H1 (cell line): ENCODE results near the gene U2SURP. TPM values are rescaled to one million over a fixed set of nuclear protein-coding genes. Genes with fewer than 3 reads are reported as not detected.

ENCODE experiments used
- CTCF ChIA-PET: fragments of 300-600 bp; sonication (Branson Sonifier 250); formaldehyde crosslinking; loops from one replicate; lab custom pipeline; 2021; ENCODE audit not compliant: partially characterized antibody; lab: Charles Lee
- POLR2A ChIA-PET: fragments of 300-600 bp; sonication (Branson Sonifier 250); formaldehyde crosslinking; loops from one replicate; lab custom pipeline; 2021; ENCODE audit warnings: inconsistent platforms; ENCODE audit not compliant: partially characterized antibody; lab: Charles Lee
- DNase-seq, 2 experiments: peaks; one replicate each; pipeline versions ENCODE4 v3.0.0 to v3.0.0-alpha.2; 2010 to 2022; ENCODE audit warnings: low spot score in 2 of 2, low read depth in 1 of 2, mixed read lengths in 1 of 2
- FAIRE-seq: peaks from 2 replicates; lab custom pipeline; 2011; peaks lifted over from hg19 to GRCh38; lab: Jason Lieb, UNC
- H2AFZ ChIP-seq: 2 replicates; pipeline ENCODE4 v1.8.1; 2012; ENCODE audit warnings: low read length, inconsistent platforms
- H2AK5ac ChIP-seq: 2 replicates; pipeline ENCODE4 v1.6.1; 2013; ENCODE audit warnings: low read depth, low read length
- H2BK120ac ChIP-seq: replicated peaks from 2 replicates; pipeline ENCODE3; 2013; ENCODE audit warnings: low read depth, low read length, inconsistent platforms
- H2BK12ac ChIP-seq: 2 replicates; pipeline ENCODE4 v1.6.1; 2013; ENCODE audit warnings: low read depth, low read length
- H2BK15ac ChIP-seq: 2 replicates; pipeline ENCODE4 v1.6.1; 2013; ENCODE audit warnings: low read length
- H2BK20ac ChIP-seq: 2 replicates; pipeline ENCODE4 v1.6.1; 2013; ENCODE audit warnings: low read length
- H2BK5ac ChIP-seq: 2 replicates; pipeline ENCODE4 v1.6.1; 2013; ENCODE audit warnings: low read depth, low read length
- H3K14ac ChIP-seq: 2 replicates; pipeline ENCODE4 v1.6.1; 2013; ENCODE audit warnings: inconsistent platforms; ENCODE audit not compliant: insufficient read length
- H3K18ac ChIP-seq: 2 replicates; pipeline ENCODE4 v1.6.1; 2013; ENCODE audit warnings: low read length; ENCODE audit errors: extremely low read depth
- H3K23ac ChIP-seq: 2 replicates; pipeline ENCODE4 v1.6.1; 2013; ENCODE audit warnings: inconsistent platforms; ENCODE audit not compliant: insufficient read length
- H3K23me2 ChIP-seq: 2 replicates; pipeline ENCODE4 v1.6.1; 2013; ENCODE audit warnings: low read depth, low read length
- H3K27ac ChIP-seq: 2 replicates; pipeline ENCODE4 v1.6.1; 2011; ENCODE audit warnings: low read depth, low read length, inconsistent platforms
- H3K27me3 ChIP-seq, 4 experiments: replicated peaks in 1 of 4; 1 replicate in 1 of 4; 2 replicates in 3 of 4; pipeline versions ENCODE4 v1.6.1 to v1.8.1; 2011 to 2013; ENCODE audit warnings: low read length in 3 of 4, mild to moderate bottlenecking in 3 of 4, inconsistent platforms in 2 of 4, mixed read lengths in 2 of 4, moderate library complexity in 1 of 4; ENCODE audit not compliant: control insufficient read depth in 3 of 4, insufficient read depth in 3 of 4; ENCODE audit errors: extremely low read depth in 1 of 4
- H3K36me3 ChIP-seq, 4 experiments: 2 replicates each; pipeline versions ENCODE4 v1.6.1 to v1.8.1; 2011 to 2013; ENCODE audit warnings: mild to moderate bottlenecking in 4 of 4, low read length in 3 of 4, moderate library complexity in 2 of 4, control low read depth in 1 of 4, inconsistent platforms in 1 of 4; ENCODE audit not compliant: insufficient read depth in 4 of 4, control insufficient read depth in 2 of 4
- H3K4ac ChIP-seq: replicated peaks from 2 replicates; pipeline ENCODE3; 2013; ENCODE audit warnings: low read length, low read depth, mixed read lengths, inconsistent platforms; ENCODE audit not compliant: insufficient read length
- H3K4me1 ChIP-seq, 4 experiments: replicated peaks in 1 of 4; 1 replicate in 1 of 4; 2 replicates in 3 of 4; pipeline versions ENCODE4 v1.6.1 to v1.8.1; 2011 to 2013; ENCODE audit warnings: low read length in 3 of 4, inconsistent platforms in 2 of 4, mixed read lengths in 1 of 4; ENCODE audit not compliant: insufficient read depth in 4 of 4, control insufficient read depth in 3 of 4
- H3K4me2 ChIP-seq, 2 experiments: 2 replicates each; pipeline versions ENCODE4 v1.6.1 to v1.8.1; 2011 to 2013; ENCODE audit warnings: low read depth in 2 of 2, low read length in 2 of 2, control low read depth in 1 of 2, inconsistent platforms in 1 of 2, mild to moderate bottlenecking in 1 of 2; ENCODE audit not compliant: insufficient read depth in 1 of 2
- H3K4me3 ChIP-seq, 4 experiments: fragments of 200-600, 300-600 bp in 1 of 4; sonication (generic), shearing (Covaris generic), sonication (Bioruptor Twin) in 1 of 4; 2 replicates each; pipeline versions ENCODE4 v1.5.1 to v1.8.1; 2011 to 2016; ENCODE audit warnings: low read length in 4 of 4, low read depth in 3 of 4, control low read depth in 2 of 4, inconsistent platforms in 2 of 4, mild to moderate bottlenecking in 2 of 4, mixed read lengths in 1 of 4, moderate library complexity in 1 of 4; ENCODE audit not compliant: insufficient read depth in 2 of 4; ENCODE audit errors: extremely low read depth in 1 of 4
- H3K56ac ChIP-seq: replicated peaks from 2 replicates; pipeline ENCODE3; 2013; ENCODE audit warnings: low read depth, mild to moderate bottlenecking, mixed read lengths, low read length, inconsistent platforms; ENCODE audit not compliant: insufficient read length
- H3K79me1 ChIP-seq: 2 replicates; pipeline ENCODE4 v1.6.1; 2013; ENCODE audit warnings: low read depth, low read length, control low read depth
- H3K79me2 ChIP-seq, 2 experiments: 2 replicates each; pipeline versions ENCODE4 v1.6.1 to v1.8.1; 2012 to 2013; ENCODE audit warnings: low read length in 2 of 2, mild to moderate bottlenecking in 2 of 2, inconsistent platforms in 1 of 2; ENCODE audit not compliant: insufficient read depth in 2 of 2, control insufficient read depth in 1 of 2
- H3K9ac ChIP-seq, 4 experiments: replicated peaks in 1 of 4; 1 replicate in 1 of 4; 2 replicates in 3 of 4; pipeline versions ENCODE4 v1.6.1 to v1.8.1; 2011 to 2013; ENCODE audit warnings: low read depth in 3 of 4, low read length in 3 of 4, control low read depth in 2 of 4, mild to moderate bottlenecking in 2 of 4, moderate library complexity in 2 of 4, inconsistent platforms in 1 of 4; ENCODE audit errors: extremely low read depth in 1 of 4
- H3K9me3 ChIP-seq, 2 experiments: 2 replicates each; pipeline versions ENCODE4 v1.6.1 to v1.8.1; 2012 to 2013; ENCODE audit warnings: mild to moderate bottlenecking in 2 of 2, moderate library complexity in 2 of 2, control low read depth in 1 of 2, inconsistent platforms in 1 of 2, low read depth in 1 of 2, low read length in 1 of 2, mixed read lengths in 1 of 2; ENCODE audit not compliant: insufficient read depth in 2 of 2
- H4K20me1 ChIP-seq, 2 experiments: replicated peaks in 1 of 2; 2 replicates each; pipeline versions ENCODE3 to v1.8.1; 2011 to 2013; ENCODE audit warnings: inconsistent platforms in 2 of 2, low read length in 2 of 2, mild to moderate bottlenecking in 1 of 2; ENCODE audit not compliant: insufficient read depth in 2 of 2, control insufficient read depth in 1 of 2
- H4K5ac ChIP-seq: 2 replicates; pipeline ENCODE4 v1.6.1; 2013; ENCODE audit warnings: low read length, low read depth, mixed read lengths, inconsistent platforms; ENCODE audit not compliant: insufficient read length
- H4K8ac ChIP-seq: 2 replicates; pipeline ENCODE4 v1.8.0; 2013; ENCODE audit warnings: mild to moderate bottlenecking, moderate library complexity, low read length, inconsistent platforms; ENCODE audit not compliant: insufficient read depth; ENCODE audit errors: extremely low read depth
- H4K91ac ChIP-seq: replicated peaks from 2 replicates; pipeline ENCODE3; 2013; ENCODE audit warnings: low read length, mixed read lengths, inconsistent platforms; ENCODE audit not compliant: insufficient read length
- CBX5 ChIP-seq: fragments of 300-800, 300-1000 bp; sonication (generic); IDR thresholded peaks from 2 replicates; pipeline ENCODE4 v1.7.1; 2016; ENCODE audit warnings: antibody characterized with exemption, low read length, low read depth
- EGR1 ChIP-seq: IDR thresholded peaks from 2 replicates; pipeline ENCODE4 v1.6.1; 2011; ENCODE audit warnings: low read depth, low read length, borderline replicate concordance
- EP300 ChIP-seq, 2 experiments: IDR thresholded peaks; 1 replicate in 1 of 2; 2 replicates in 1 of 2; pipeline ENCODE4 v1.6.1; 2011 to 2012; ENCODE audit warnings: low read depth in 2 of 2, low read length in 2 of 2, mild to moderate bottlenecking in 2 of 2, borderline replicate concordance in 1 of 2, inconsistent platforms in 1 of 2, moderate library complexity in 1 of 2
- EZH2 ChIP-seq: fragments of 200-600 bp; sonication (generic); IDR thresholded peaks from 2 replicates; pipeline ENCODE4 v1.7.1; 2012; ENCODE audit warnings: low read depth, mild to moderate bottlenecking, moderate library complexity, low read length, inconsistent platforms; ENCODE audit not compliant: severe bottlenecking
- JUN ChIP-seq: IDR thresholded peaks from 2 replicates; pipeline ENCODE4 v1.6.1; 2011; ENCODE audit warnings: low read depth, mild to moderate bottlenecking, improper control_type of control experiment, low read length
- RBBP5 ChIP-seq: IDR thresholded peaks from 2 replicates; pipeline ENCODE4 v1.7.1; 2012; ENCODE audit warnings: low read depth, mild to moderate bottlenecking, inconsistent platforms, low read length, moderate library complexity, borderline replicate concordance
- SIX5 ChIP-seq: IDR thresholded peaks from 2 replicates; pipeline ENCODE4 v1.6.1; 2011; ENCODE audit warnings: mild to moderate bottlenecking, low read depth, low read length
- SP1 ChIP-seq: IDR thresholded peaks from 2 replicates; pipeline ENCODE4 v1.6.1; 2011; ENCODE audit warnings: low read depth, low read length
- TAF1 ChIP-seq: IDR thresholded peaks from 2 replicates; pipeline ENCODE4 v1.6.1; 2011; ENCODE audit warnings: mild to moderate bottlenecking, low read depth, low read length
- TBP ChIP-seq: IDR thresholded peaks from 2 replicates; pipeline ENCODE4 v1.6.1; 2011; ENCODE audit warnings: low read depth, low read length, improper control_type of control experiment
- ZNF274 ChIP-seq: IDR thresholded peaks from 2 replicates; pipeline ENCODE4 v1.7.0; 2012; ENCODE audit warnings: low read length, borderline replicate concordance; ENCODE audit errors: extremely low read depth
- WGBS, 2 experiments: shearing (Covaris generic) in 1 of 2; methylation state at CpG; one replicate each; pipeline versions ENCODE4 v1.1.6 to v1.1.7; 2013 to 2015; ENCODE audit warnings: low lambda C conversion rate in 2 of 2, mixed read lengths in 2 of 2, inconsistent platforms in 1 of 2, low coverage in 1 of 2, missing lambda C conversion rate in 1 of 2; ENCODE audit not compliant: insufficient replicate concordance in 2 of 2, insufficient coverage in 1 of 2, insufficient read length in 1 of 2; ENCODE audit errors: extremely low coverage in 1 of 2, missing lambda C conversion rate in 1 of 2; 5-methylcytosine and 5-hydroxymethylcytosine counted together
- polyA plus RNA-seq, 7 experiments: library from polyadenylated mRNA; depleted of rRNA in 3 of 7; stranded (reverse) in 5 of 7; unstranded in 2 of 7; fragments of >200 nt in 5 of 7; fragments of 200-250 nt in 2 of 7; gene quantifications; 1 replicate in 5 of 7; 2 replicates in 1 of 7; 4 replicates in 1 of 7; pipeline versions ENCODE4 v1.2.1 to v1.2.3, GENCODE V29; 2011 to 2013; ENCODE audit warnings: missing spikeins in 2 of 7, mixed read lengths in 2 of 7
- total RNA-seq: library from RNA; stranded (reverse); fragmentation: NEBNext Ultra II Directional; extraction: Animal tissue kit (Norgen Biotek cat#: 25700); gene quantifications from 2 replicates; pipeline ENCODE4 v1.2.1, GENCODE V29; 2021
- TF ChIP-seq, protein P1 (sequence below): IDR thresholded peaks from 2 replicates; pipeline ENCODE4 v1.6.1; 2012; ENCODE audit warnings: low read length, inconsistent platforms

U2SURP gene
- total and polyA plus RNA-seq, 2 of the 8 experiments (the other 6 are each of a cell fraction or from before 2014, with no cell fraction given): 22.2 to 167 TPM

DNA sequence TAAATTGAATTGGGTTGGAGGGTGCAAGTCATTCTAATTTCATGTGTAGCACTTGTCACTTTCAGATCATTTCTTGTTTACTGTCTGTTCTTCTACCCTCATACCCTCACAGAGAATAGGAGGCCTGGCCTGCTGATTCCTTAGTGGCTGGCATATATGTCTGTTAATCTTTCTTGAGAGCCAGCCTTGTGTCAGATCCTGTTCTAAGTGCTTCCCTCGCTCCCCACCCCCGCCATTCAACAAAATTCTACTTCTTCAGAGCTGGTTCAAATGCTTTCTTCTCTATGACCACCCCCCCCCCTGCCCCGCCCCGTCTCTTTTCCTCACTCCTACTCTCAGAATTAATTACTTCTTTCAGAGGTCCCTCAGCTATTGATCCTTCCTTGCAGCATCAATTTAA is 1.5 kb upstream of the U2SURP start:
- Histone ChIP-seq H2AFZ (no peak overlapping the region), H3K23me2 (peaks cover 7% of the 10 kb centered on the region; the same call in 1 of the 2 replicates), H3K27me3 (no peaks in the 10 kb centered on the region), H2BK5ac (no peak overlapping the region), H3K56ac (no peak overlapping the region), H2AK5ac (no peak overlapping the region), H3K23ac (no peak overlapping the region), H2BK20ac (no peak overlapping the region), H4K20me1 (peaks cover 0 to 2% of the 10 kb centered on the region in 2 experiments), H3K79me2 (peaks cover 24 to 39% of the 10 kb centered on the region in 2 experiments), H3K79me1 (no peaks in the 10 kb centered on the region; the same call in 1 of the 2 replicates), H2BK12ac (no peak overlapping the region), H3K4me1 (peaks cover 0 to 4% (median 2%) of the 10 kb centered on the region in 4 experiments; a peak in 2 of 7 replicates), H3K4ac (no peak overlapping the region), H3K4me3 (peak overlapping the region in 2 of 4 experiments; percentile 81 to 83; a peak in 3 of 8 replicates), H4K5ac (no peak overlapping the region), H3K9me3 (no peaks in the 10 kb centered on the region), H3K14ac (no peak overlapping the region), H3K4me2 (peak overlapping the region; percentile 78 to 85), H2BK120ac (no peak overlapping the region), H2BK15ac (no peak overlapping the region), H3K36me3 (no peaks in the 10 kb centered on the region), H3K27ac (no peak overlapping the region), H3K9ac (no peak overlapping the region; a peak in 1 of 7 replicates), H4K8ac (no peak overlapping the region), H4K91ac (no peak overlapping the region), H3K18ac (no peak overlapping the region)
- no peak for DNase-seq
- FAIRE-seq: no peak
- ChIA-PET CTCF (interaction anchor here (0.6 to 1.6 kb wide), 4 partner anchors 11 to 763 kb away, joined by 3 to 6 read pairs (median 3); no protein-coding TSS in a partner anchor), POLR2A (interaction anchor here (0.6 to 3.2 kb wide), 2 partner anchors 37 to 121 kb away, joined by 3 to 25 read pairs; partner anchors contain the start of gene PAQR9)
- 62% methylated on average over 3 of the region's 4 CpGs; no CpG with 5 or more reads in 1 of the 2 experiments for WGBS, 2 experiments
- TF ChIP-seq, protein P1, sequence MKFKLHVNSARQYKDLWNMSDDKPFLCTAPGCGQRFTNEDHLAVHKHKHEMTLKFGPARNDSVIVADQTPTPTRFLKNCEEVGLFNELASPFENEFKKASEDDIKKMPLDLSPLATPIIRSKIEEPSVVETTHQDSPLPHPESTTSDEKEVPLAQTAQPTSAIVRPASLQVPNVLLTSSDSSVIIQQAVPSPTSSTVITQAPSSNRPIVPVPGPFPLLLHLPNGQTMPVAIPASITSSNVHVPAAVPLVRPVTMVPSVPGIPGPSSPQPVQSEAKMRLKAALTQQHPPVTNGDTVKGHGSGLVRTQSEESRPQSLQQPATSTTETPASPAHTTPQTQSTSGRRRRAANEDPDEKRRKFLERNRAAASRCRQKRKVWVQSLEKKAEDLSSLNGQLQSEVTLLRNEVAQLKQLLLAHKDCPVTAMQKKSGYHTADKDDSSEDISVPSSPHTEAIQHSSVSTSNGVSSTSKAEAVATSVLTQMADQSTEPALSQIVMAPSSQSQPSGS: no peak
- TF ChIP-seq EZH2 (no peak), CBX5 (no peak), EGR1 (no peak), TAF1 (no peak), SP1 (no peak), ZNF274 (no peak), JUN (no peak), EP300 (IDR thresholded peaks at IDR 0.05; ENCODE audit: borderline replicate concordance in 1 of 2, low read depth in 2 of 2, low read length in 2 of 2) (no peak), SIX5 (no peak), RBBP5 (no peak), TBP (no peak)
